T-cell (primary cell): ENCODE results near the gene BATF3. TPM values are rescaled to one million over a fixed set of nuclear protein-coding genes. Genes with fewer than 3 reads are reported as not detected.

Experiments
- ATAC-seq, 4 experiments: fragments of 200-7000 bp in 3 of 4; fragments of 150-1000 bp in 1 of 4; cut with Tn5 transposase; replicated peaks in 1 of 4; 1 replicate in 3 of 4; 2 replicates in 1 of 4; pipeline ENCODE4 v1.10.0; 2021; ENCODE audit warnings: moderate library complexity in 3 of 4, mild to moderate bottlenecking in 2 of 4, moderate number of reproducible peaks in 1 of 4
- CTCF ChIA-PET, 2 donors: fragments of 300-600 bp; sonication (Branson Sonifier 250); formaldehyde crosslinking; loops; one replicate each; lab custom pipeline; 2022; ENCODE audit warnings: antibody characterized with exemption in 2 of 2; lab: Charles Lee
- POLR2A ChIA-PET, 2 donors: fragments of 300-600 bp; sonication (Branson Sonifier 250); formaldehyde crosslinking; loops; one replicate each; lab custom pipeline; 2022; ENCODE audit warnings: antibody characterized with exemption in 2 of 2; lab: Charles Lee
- DNase-seq, 35 experiments: peaks; one replicate each; pipeline versions ENCODE4 v3.0.0 to v3.0.0-alpha.2; 2013 to 2023
- H3K27ac ChIP-seq: one replicate; pipeline ENCODE4 v1.5.1; 2013; ENCODE audit warnings: low read length
- H3K27me3 ChIP-seq, 2 experiments: replicated peaks in 1 of 2; 1 replicate in 1 of 2; 2 replicates in 1 of 2; pipeline versions ENCODE4 v1.6.1 to v1.7.0; 2013; ENCODE audit warnings: low read length in 1 of 2, mixed read lengths in 1 of 2; ENCODE audit not compliant: control insufficient read depth in 2 of 2, insufficient read depth in 2 of 2; ENCODE audit errors: extremely low read depth in 1 of 2
- H3K36me3 ChIP-seq, 2 donors: 1 replicate in 1 of 2; 2 replicates in 1 of 2; pipeline versions ENCODE4 v1.6.1 to v1.7.0; 2013; ENCODE audit warnings: low read length in 1 of 2; ENCODE audit not compliant: control insufficient read depth in 2 of 2, insufficient read depth in 1 of 2; ENCODE audit errors: extremely low read depth in 1 of 2
- H3K4me1 ChIP-seq, 2 experiments: 1 replicate in 1 of 2; 2 replicates in 1 of 2; pipeline versions ENCODE4 v1.6.1 to v1.7.0; 2013; ENCODE audit warnings: low read length in 2 of 2, mixed read lengths in 1 of 2; ENCODE audit not compliant: insufficient read depth in 2 of 2, control insufficient read depth in 1 of 2; ENCODE audit errors: extremely low read depth in 1 of 2
- H3K4me3 ChIP-seq, 2 donors: 1 replicate in 1 of 2; 2 replicates in 1 of 2; pipeline versions ENCODE4 v1.5.1 to v1.7.0; 2013; ENCODE audit warnings: mild to moderate bottlenecking in 2 of 2, low read length in 1 of 2, moderate library complexity in 1 of 2; ENCODE audit not compliant: control insufficient read depth in 1 of 2; ENCODE audit errors: extremely low read depth in 1 of 2
- H3K9me3 ChIP-seq: 2 replicates; pipeline ENCODE4 v1.7.0; 2013
- H3K27ac Mint-ChIP-seq, 2 donors: one replicate each; pipeline ENCODE4 v1.8.0; 2020 to 2021; ENCODE audit warnings: mild to moderate bottlenecking in 2 of 2, mixed read lengths in 2 of 2
- H3K27me3 Mint-ChIP-seq, 2 donors: one replicate each; pipeline ENCODE4 v1.8.0; 2021 to 2022; ENCODE audit warnings: mixed read lengths in 2 of 2
- H3K36me3 Mint-ChIP-seq: one replicate; pipeline ENCODE4 v1.8.0; 2021; ENCODE audit warnings: mixed read lengths
- H3K4me1 Mint-ChIP-seq, 3 donors: one replicate each; pipeline ENCODE4 v1.8.0; 2020 to 2022; ENCODE audit warnings: mixed read lengths in 3 of 3, mild to moderate bottlenecking in 1 of 3
- H3K4me3 Mint-ChIP-seq, 3 donors: one replicate each; pipeline ENCODE4 v1.8.0; 2020 to 2022; ENCODE audit warnings: mild to moderate bottlenecking in 3 of 3, mixed read lengths in 3 of 3, moderate library complexity in 3 of 3
- H3K9me3 Mint-ChIP-seq, 3 donors: one replicate each; pipeline ENCODE4 v1.8.0; 2020 to 2022; ENCODE audit warnings: mixed read lengths in 3 of 3
- WGBS: methylation state at CpG from one replicate; pipeline ENCODE4 v1.1.5; 2013; ENCODE audit warnings: missing lambda C conversion rate; ENCODE audit not compliant: insufficient coverage; 5-methylcytosine and 5-hydroxymethylcytosine counted together
- total RNA-seq, 35 experiments: library from RNA in 6 of 35; stranded (reverse) in 6 of 35; fragments of 120-200 nt in 1 of 35; gene quantifications; one replicate each; pipeline versions ENCODE4 v1.2.1 to v1.2.4 and lab custom pipeline; 2013 to 2026

Gene BATF3
- total RNA-seq, 5 donors from 2014 or later (not counting 1 experiment from before 2014, with no cell fraction given): 0.30 to 3.2 (median 2.1) TPM

DNA sequence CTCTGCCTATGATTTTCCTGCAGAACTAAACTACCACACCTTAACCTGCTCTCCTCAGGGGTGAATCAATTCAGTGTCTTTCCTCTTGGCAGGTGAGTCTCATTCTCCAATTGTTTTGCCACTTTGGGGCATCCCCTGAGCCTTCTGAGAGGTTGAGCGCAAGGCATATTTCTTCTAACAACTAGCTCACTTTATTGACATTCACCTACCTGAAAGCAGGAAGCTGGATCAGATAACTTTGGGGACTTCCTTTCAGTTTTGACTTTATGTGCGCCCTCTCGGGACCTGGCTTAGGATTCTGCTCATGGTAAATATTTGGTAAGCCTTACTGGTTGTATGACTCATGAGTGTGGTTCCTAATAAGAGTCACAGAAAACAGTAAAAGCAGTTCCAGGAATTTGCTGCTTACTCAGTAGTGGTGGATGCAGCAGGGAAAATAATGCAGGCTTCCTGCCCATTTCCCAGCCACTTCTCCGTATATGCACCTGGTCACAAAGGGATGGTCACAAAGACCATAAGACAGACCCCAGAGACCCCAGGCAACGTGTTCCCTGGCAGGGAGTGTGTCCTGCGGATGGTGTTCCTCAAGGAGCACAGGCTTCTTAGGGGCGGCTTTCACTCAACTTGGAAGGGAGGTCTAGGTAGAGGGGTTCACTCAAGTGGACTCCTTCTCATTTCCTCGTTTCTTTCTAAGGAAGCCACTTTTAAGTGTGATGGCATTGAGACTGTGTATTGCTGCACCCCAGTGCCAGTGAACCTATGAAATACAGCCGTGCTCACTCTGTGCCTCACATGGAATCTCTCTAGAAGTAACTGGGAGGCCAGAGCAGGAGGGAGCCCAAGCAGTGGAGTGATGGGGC, 22.0 kb upstream of the BATF3 start:
- Histone ChIP-seq H3K9me3 (no peaks in the 10 kb centered on the region), H3K4me3 (no peak overlapping the region), H3K27ac (no peak overlapping the region), H3K27me3 (no peaks in the 10 kb centered on the region), H3K36me3 (no peaks in the 10 kb centered on the region), H3K4me1 (peaks cover 0 to 5% of the 10 kb centered on the region in 2 experiments)
- DNase-seq (no peak), ATAC-seq (peak; percentile 24 to 78 (median 58))
- CTCF ChIA-PET: no interaction called here
- WGBS: 52% methylated on average over 5 of the region's 9 CpGs
- Mint-ChIP-seq H3K9me3 (peaks cover 0 to 6% (median 4%) of the 10 kb centered on the region in 3 donors), H3K4me1 (peaks cover 0 to 23% (median 20%) of the 10 kb centered on the region in 3 donors), H3K36me3 (peaks cover 13% of the 10 kb centered on the region), H3K27ac (peak overlapping the region; percentile 17 to 66), H3K4me3 (peak overlapping the region in 2 of 3 donors; percentile 4 to 25), H3K27me3 (peaks cover 0 to 10% of the 10 kb centered on the region in 2 donors)
- POLR2A ChIA-PET: interaction anchor here in 1 of 2 donors (0.5 kb wide), 1 partner anchor 31 kb away, joined by 8 read pairs; no protein-coding TSS in a partner anchor

DNA sequence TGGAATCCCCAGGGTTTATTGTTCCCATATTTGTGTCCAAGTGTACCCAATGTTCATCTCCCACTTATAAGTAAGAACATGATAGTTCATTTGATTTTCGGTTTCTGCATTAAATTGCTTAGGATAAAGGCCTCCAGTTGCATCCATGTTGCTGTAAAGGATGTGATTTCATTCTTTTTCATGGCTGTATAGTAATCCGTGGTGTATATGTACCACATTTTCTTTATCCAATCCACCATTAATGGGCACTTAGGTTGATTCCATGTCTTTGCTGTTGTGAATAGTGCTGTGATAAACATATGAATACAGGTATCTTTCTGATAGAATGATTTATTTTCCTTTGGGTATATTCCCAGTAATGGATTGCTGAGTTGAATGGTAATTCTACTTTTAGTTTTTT, 20.0 kb upstream of the BATF3 start:
- H3K4me1 Mint-ChIP-seq: peaks cover 0 to 23% (median 20%) of the 10 kb centered on the region in 3 donors
- Histone ChIP-seq H3K27ac (no peak overlapping the region), H3K9me3 (no peaks in the 10 kb centered on the region), H3K4me3 (no peak overlapping the region), H3K4me1 (peaks cover 0 to 5% of the 10 kb centered on the region in 2 experiments), H3K27me3 (no peaks in the 10 kb centered on the region), H3K36me3 (no peaks in the 10 kb centered on the region)
- no peak overlapping the region for H3K27ac Mint-ChIP-seq
- no peak overlapping the region for H3K4me3 Mint-ChIP-seq
- POLR2A ChIA-PET: no interaction called here
- CTCF ChIA-PET: no interaction called here
- no peaks in the 10 kb centered on the region for H3K36me3 Mint-ChIP-seq
- ATAC-seq (no peak), DNase-seq (no peak)
- WGBS: no CpG with 5 or more reads among the region's 2 CpGs
- H3K9me3 Mint-ChIP-seq: peaks cover 0 to 4% (median 0%) of the 10 kb centered on the region in 3 donors
- peaks cover 0 to 11% of the 10 kb centered on the region in 2 donors for H3K27me3 Mint-ChIP-seq

DNA sequence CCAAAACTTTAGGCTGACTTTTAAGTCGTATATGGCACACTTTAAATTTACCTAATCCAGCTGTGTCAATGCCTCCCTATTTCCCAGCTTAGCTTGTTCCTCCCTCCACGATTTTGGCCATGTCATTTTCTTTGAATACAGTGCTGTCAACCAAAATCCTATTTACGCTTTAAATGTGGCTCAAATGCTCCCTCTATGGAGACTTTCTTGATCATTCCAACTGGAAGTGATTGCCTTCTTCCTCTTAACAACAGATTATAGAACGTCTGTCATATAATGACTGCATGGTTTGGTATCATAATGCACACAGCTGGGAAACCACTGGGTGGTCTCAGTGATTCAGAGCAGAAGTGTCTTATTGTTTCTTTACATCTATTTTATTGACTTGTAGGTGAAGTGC, 18.9 kb upstream of the BATF3 start:
- H3K9me3 ChIP-seq: no peaks in the 10 kb centered on the region
- no peaks in the 10 kb centered on the region for H3K27me3 ChIP-seq
- no peak overlapping the region for H3K27ac ChIP-seq
- no peak overlapping the region for H3K27ac Mint-ChIP-seq
- H3K27me3 Mint-ChIP-seq: peaks cover 0 to 11% of the 10 kb centered on the region in 2 donors
- H3K4me1 Mint-ChIP-seq: peaks cover 0 to 22% (median 20%) of the 10 kb centered on the region in 3 donors
- H3K36me3 ChIP-seq: no peaks in the 10 kb centered on the region
- peaks cover 0 to 5% of the 10 kb centered on the region in 2 experiments for H3K4me1 ChIP-seq
- POLR2A ChIA-PET: no interaction called here
- 35% methylated on average over 3 of the region's 4 CpGs for WGBS
- DNase-seq (no peak), ATAC-seq (no peak)
- H3K4me3 Mint-ChIP-seq: no peak overlapping the region
- H3K9me3 Mint-ChIP-seq: peaks cover 0 to 4% (median 0%) of the 10 kb centered on the region in 3 donors
- no peak overlapping the region for H3K4me3 ChIP-seq
- CTCF ChIA-PET: no interaction called here
- H3K36me3 Mint-ChIP-seq: no peaks in the 10 kb centered on the region

DNA sequence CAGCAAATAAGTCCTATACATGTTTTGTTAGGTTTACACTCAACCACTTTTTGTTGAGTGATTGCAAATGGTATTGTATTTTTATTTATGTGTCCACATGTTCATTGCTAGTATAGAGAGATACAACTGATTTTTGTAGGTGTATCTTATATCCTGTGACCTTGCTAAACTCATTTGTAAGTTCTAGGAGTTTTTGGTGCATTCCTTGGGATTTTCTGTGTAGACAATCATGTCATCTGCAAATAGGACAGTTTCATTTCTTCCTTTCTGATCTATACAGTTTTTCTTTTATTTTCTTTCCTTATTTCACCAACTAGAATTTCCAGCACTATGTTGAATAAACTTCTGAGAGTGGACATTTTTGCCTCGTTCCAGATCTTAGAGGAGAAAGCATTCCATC, 16.5 kb upstream of the BATF3 start:
- Histone ChIP-seq H3K9me3 (no peaks in the 10 kb centered on the region), H3K36me3 (no peaks in the 10 kb centered on the region), H3K27ac (no peak overlapping the region), H3K4me1 (no peaks in the 10 kb centered on the region), H3K4me3 (no peak overlapping the region), H3K27me3 (no peaks in the 10 kb centered on the region)
- no peak for DNase-seq
- Mint-ChIP-seq H3K4me1 (peaks cover 0 to 2% (median 2%) of the 10 kb centered on the region in 3 donors), H3K9me3 (peaks cover 0 to 4% (median 0%) of the 10 kb centered on the region in 3 donors), H3K4me3 (no peak overlapping the region), H3K27ac (no peak overlapping the region), H3K27me3 (peaks cover 0 to 11% of the 10 kb centered on the region in 2 donors), H3K36me3 (no peaks in the 10 kb centered on the region)
- no peak for ATAC-seq
- POLR2A ChIA-PET: no interaction called here
- no CpG with 5 or more reads among the region's 1 CpG for WGBS
- CTCF ChIA-PET: no interaction called here

DNA sequence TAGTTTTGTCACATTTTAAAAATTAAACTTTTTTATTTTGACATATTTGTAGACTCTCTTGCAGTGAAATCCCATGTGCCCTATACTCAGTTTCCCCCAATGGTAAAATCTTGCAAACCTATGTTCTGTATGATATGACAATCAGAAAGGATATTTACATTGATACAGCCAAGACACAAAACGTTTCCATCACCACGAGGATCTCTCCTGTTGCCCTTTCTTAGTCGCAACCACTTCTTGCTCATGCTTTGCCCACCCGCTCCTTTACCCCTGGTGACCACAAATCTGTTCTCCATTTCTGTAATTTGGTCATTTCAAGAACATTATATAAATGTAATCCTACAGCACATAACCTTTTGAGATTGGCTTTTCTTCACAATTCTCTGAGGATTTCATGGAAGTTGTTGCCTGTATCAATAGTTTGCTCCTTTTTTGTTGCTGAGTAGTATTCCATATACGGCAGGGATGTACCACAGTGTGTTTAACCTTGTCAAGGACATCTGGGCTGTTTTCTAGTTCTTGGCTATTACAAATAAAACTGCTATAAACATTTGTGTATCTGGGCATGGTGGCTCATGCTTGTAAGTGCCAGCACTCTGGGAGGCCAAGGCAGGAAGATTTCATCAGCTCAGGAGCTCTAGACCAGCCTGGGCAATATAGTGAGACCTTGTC, 14.0 kb upstream of the BATF3 start:
- no peak for ATAC-seq

DNA sequence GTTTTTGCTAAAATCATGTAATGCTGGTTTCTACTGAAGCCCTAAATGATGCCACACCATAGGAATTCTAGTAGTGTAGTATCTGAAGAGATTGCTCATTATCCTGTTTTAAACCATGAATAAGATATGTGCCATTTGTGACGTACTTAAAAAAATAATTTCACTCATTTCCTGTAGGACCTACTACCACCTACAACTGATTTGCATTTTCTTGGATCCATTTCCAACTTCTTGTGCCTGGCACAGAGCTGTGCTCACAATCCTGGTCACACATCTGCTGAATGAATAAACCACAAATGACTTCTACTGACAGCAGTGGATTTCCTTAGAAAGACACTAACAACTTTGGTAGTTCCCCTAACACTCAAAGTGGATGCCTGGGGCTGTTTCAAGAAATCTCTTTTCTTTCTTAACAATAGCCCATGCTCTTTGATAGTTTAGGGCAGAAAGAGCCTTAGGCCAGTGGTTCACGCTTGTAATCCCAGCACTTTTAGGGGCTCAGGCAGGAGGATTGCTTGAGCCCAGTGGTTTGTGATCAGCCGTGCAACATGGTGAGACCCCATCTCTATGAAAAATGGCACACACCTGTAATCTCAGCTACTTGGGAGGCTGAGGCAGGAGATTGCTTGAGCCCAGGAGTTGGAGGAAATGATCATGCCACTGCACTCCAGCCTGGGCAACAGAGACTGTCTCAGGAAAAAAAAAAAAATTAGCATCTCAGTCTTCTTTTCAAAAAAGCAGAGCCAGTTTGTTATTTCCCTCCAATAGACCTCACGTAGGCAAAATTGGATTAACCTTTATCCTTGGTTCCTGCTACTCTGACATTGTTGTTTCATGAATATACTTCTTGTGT, 13.0 kb upstream of the BATF3 start:
- Mint-ChIP-seq H3K27me3 (peaks cover 0 to 4% of the 10 kb centered on the region in 2 donors), H3K4me1 (no peaks in the 10 kb centered on the region), H3K9me3 (no peaks in the 10 kb centered on the region), H3K36me3 (no peaks in the 10 kb centered on the region), H3K27ac (no peak overlapping the region), H3K4me3 (no peak overlapping the region)
- Histone ChIP-seq H3K9me3 (no peaks in the 10 kb centered on the region), H3K27ac (no peak overlapping the region), H3K4me1 (no peaks in the 10 kb centered on the region), H3K4me3 (no peak overlapping the region), H3K27me3 (no peaks in the 10 kb centered on the region), H3K36me3 (no peaks in the 10 kb centered on the region)
- ATAC-seq (no peak), DNase-seq (no peak)
- ChIA-PET CTCF (no interaction called here), POLR2A (no interaction called here)
- WGBS: 43% methylated on average over 2 of the region's 4 CpGs

More for the DNA sequence above, 14.0 kb upstream of the BATF3 start:
- WGBS: 54% methylated on average over 4 of the region's 5 CpGs
- Mint-ChIP-seq H3K4me3 (no peak overlapping the region), H3K4me1 (no peaks in the 10 kb centered on the region), H3K27me3 (peaks cover 0 to 9% of the 10 kb centered on the region in 2 donors), H3K27ac (no peak overlapping the region), H3K36me3 (no peaks in the 10 kb centered on the region), H3K9me3 (no peaks in the 10 kb centered on the region)
- Histone ChIP-seq H3K36me3 (no peaks in the 10 kb centered on the region), H3K9me3 (no peaks in the 10 kb centered on the region), H3K4me3 (no peak overlapping the region), H3K27me3 (no peaks in the 10 kb centered on the region), H3K27ac (no peak overlapping the region), H3K4me1 (no peaks in the 10 kb centered on the region)
- no peak for DNase-seq
- ChIA-PET POLR2A (no interaction called here), CTCF (no interaction called here)
